B cell (primary cell): ENCODE measurements around the gene PLD1. TPM values are rescaled to one million over a fixed set of nuclear protein-coding genes. Genes with fewer than 3 reads are reported as not detected.

Source experiments
- ATAC-seq: fragments of 200-7000 bp; cut with Tn5 transposase; one replicate; pipeline ENCODE4 v1.10.0; 2021; ENCODE audit warnings: low read depth, mild to moderate bottlenecking, moderate number of reproducible peaks, moderate library complexity
- CTCF ChIA-PET: fragments of 350-600 bp; sonication (Branson Sonifier 250); formaldehyde crosslinking; loops from one replicate; lab custom pipeline; 2021; ENCODE audit warnings: antibody characterized with exemption, inconsistent platforms; lab: Charles Lee
- POLR2A ChIA-PET: fragments of 350-600 bp; sonication (Branson Sonifier 250); formaldehyde crosslinking; loops from one replicate; lab custom pipeline; 2021; ENCODE audit warnings: antibody characterized with exemption; lab: Charles Lee
- DNase-seq: peaks from one replicate; pipeline ENCODE4 v3.0.0; 2013
- H2AFZ ChIP-seq: 2 replicates; pipeline ENCODE4 v1.6.1; 2012; ENCODE audit warnings: mild to moderate bottlenecking, low read depth, low read length; ENCODE audit not compliant: insufficient read depth, poor library complexity, severe bottlenecking
- H3K27ac ChIP-seq, 2 donors: 1 replicate in 1 of 2; 2 replicates in 1 of 2; pipeline ENCODE4 v1.5.1; 2012 to 2013; ENCODE audit warnings: low read length in 2 of 2, mild to moderate bottlenecking in 2 of 2, moderate library complexity in 1 of 2
- H3K27me3 ChIP-seq, 4 experiments: fragments of 200-600 bp in 1 of 4; sonication (generic) in 1 of 4; replicated peaks in 1 of 4; 1 replicate in 2 of 4; 2 replicates in 2 of 4; pipeline versions ENCODE4 v1.6.1 to v1.7.0; 2013 to 2016; ENCODE audit warnings: low read length in 3 of 4, mild to moderate bottlenecking in 2 of 4, mixed read lengths in 1 of 4, moderate library complexity in 1 of 4; ENCODE audit not compliant: insufficient read depth in 4 of 4, control insufficient read depth in 3 of 4; ENCODE audit errors: control extremely low read depth in 1 of 4
- H3K36me3 ChIP-seq, 2 experiments: replicated peaks in 1 of 2; 1 replicate in 1 of 2; 2 replicates in 1 of 2; pipeline versions ENCODE4 v1.6.1 to v1.7.1; 2013; ENCODE audit warnings: low read length in 1 of 2; ENCODE audit not compliant: insufficient read depth in 2 of 2, control insufficient read depth in 1 of 2; ENCODE audit errors: control extremely low read depth in 1 of 2, extremely low read depth in 1 of 2
- H3K4me1 ChIP-seq, 2 donors: fragments of 200-600 bp in 1 of 2; sonication (generic) in 1 of 2; 1 replicate in 1 of 2; 2 replicates in 1 of 2; pipeline versions ENCODE4 v1.5.1 to v1.6.1; 2013 to 2017; ENCODE audit warnings: low read length in 2 of 2; ENCODE audit not compliant: control insufficient read depth in 2 of 2, insufficient read depth in 2 of 2
- H3K4me2 ChIP-seq: replicated peaks from 2 replicates; pipeline ENCODE3; 2012; ENCODE audit warnings: mild to moderate bottlenecking, low read depth, low read length; ENCODE audit not compliant: poor library complexity, severe bottlenecking
- H3K4me3 ChIP-seq, 5 experiments: fragments of 200-600 bp in 1 of 5; sonication (generic) in 1 of 5; 1 replicate in 3 of 5; 2 replicates in 2 of 5; pipeline versions ENCODE4 v1.5.1 to v1.7.0; 2011 to 2016; ENCODE audit warnings: low read length in 4 of 5, mild to moderate bottlenecking in 4 of 5, low read depth in 2 of 5, control low read depth in 1 of 5, moderate library complexity in 1 of 5; ENCODE audit not compliant: insufficient read depth in 1 of 5; ENCODE audit errors: control extremely low read depth in 1 of 5, extremely low read depth in 1 of 5
- H3K79me2 ChIP-seq: fragments of 200-600 bp; sonication (generic); one replicate; pipeline ENCODE4 v1.6.0; 2016; ENCODE audit warnings: low read length; ENCODE audit not compliant: control insufficient read depth, insufficient read depth
- H3K9ac ChIP-seq: fragments of 200-600 bp; sonication (generic); 2 replicates; pipeline ENCODE4 v1.6.1; 2017; ENCODE audit warnings: mild to moderate bottlenecking, low read length, moderate library complexity
- H3K9me3 ChIP-seq, 3 donors: one replicate each; pipeline versions ENCODE4 v1.6.1 to v1.7.1; 2013; ENCODE audit warnings: low read length in 2 of 3; ENCODE audit not compliant: control insufficient read depth in 2 of 3, insufficient read depth in 1 of 3; ENCODE audit errors: control extremely low read depth in 1 of 3
- H4K20me1 ChIP-seq: 2 replicates; pipeline ENCODE4 v1.6.0; 2012; ENCODE audit warnings: mild to moderate bottlenecking, low read length; ENCODE audit not compliant: insufficient read depth, control insufficient read depth, poor library complexity, severe bottlenecking
- H3K27ac Mint-ChIP-seq: one replicate; pipeline ENCODE4 v1.8.0; 2021; ENCODE audit warnings: mixed read lengths
- H3K27me3 Mint-ChIP-seq: one replicate; pipeline ENCODE4 v1.8.0; 2021; ENCODE audit warnings: mixed read lengths
- H3K4me1 Mint-ChIP-seq: one replicate; pipeline ENCODE4 v1.8.0; 2021; ENCODE audit warnings: mixed read lengths
- H3K4me3 Mint-ChIP-seq: one replicate; pipeline ENCODE4 v1.8.0; 2021; ENCODE audit warnings: mixed read lengths
- H3K9me3 Mint-ChIP-seq: one replicate; pipeline ENCODE4 v1.8.0; 2022; ENCODE audit warnings: mixed read lengths; ENCODE audit not compliant: insufficient read depth
- CTCF ChIP-seq: fragments of 200-600 bp; IDR thresholded peaks from one replicate; pipeline ENCODE4 v1.8.0; 2022; ENCODE audit warnings: antibody characterized with exemption, mild to moderate bottlenecking
- EZH2 ChIP-seq: IDR thresholded peaks from 2 replicates; pipeline ENCODE4 v1.6.1; 2012; ENCODE audit warnings: borderline replicate concordance, low read depth, mild to moderate bottlenecking, moderate library complexity, low read length; ENCODE audit not compliant: insufficient read depth, poor library complexity, severe bottlenecking
- WGBS: methylation state at CpG from one replicate; pipeline ENCODE4 v1.1.5; 2013; ENCODE audit warnings: missing lambda C conversion rate; ENCODE audit not compliant: insufficient coverage; 5-methylcytosine and 5-hydroxymethylcytosine counted together
- intact Hi-C: fragments of 100-400 bp; cut with micrococcal nuclease; formaldehyde crosslinking; loops from one replicate; pipeline ENCODE4 v1.10.0; 2022
- polyA plus RNA-seq: library from polyadenylated mRNA; depleted of rRNA; stranded (reverse); fragments of >200 nt; gene quantifications from 2 replicates; pipeline ENCODE4 v1.2.3, GENCODE V29; 2012
- total RNA-seq, 2 donors: library from RNA; stranded (reverse); fragments of 120-200 nt in 1 of 2; gene quantifications; 1 replicate in 1 of 2; 2 replicates in 1 of 2; pipeline versions ENCODE4 v1.2.3 to v1.2.4, GENCODE V29; 2013 to 2022

PLD1 gene
- total and polyA plus RNA-seq, 2 donors (not counting 1 experiment from before 2014, with no cell fraction given) = 0.24 to 0.52 TPM

- Histone ChIP-seq H3K9me3 (no peaks in the 10 kb centered on the region), H3K79me2 (no peaks in the 10 kb centered on the region), H3K27ac (no peak overlapping the region), H3K9ac (no peak overlapping the region), H3K36me3 (no peaks in the 10 kb centered on the region), H3K4me2 (no peak overlapping the region), H2AFZ (no peak overlapping the region), H4K20me1 (no peaks in the 10 kb centered on the region), H3K27me3 (no peaks in the 10 kb centered on the region), H3K4me3 (no peak overlapping the region), H3K4me1 (peaks cover 0 to 3% of the 10 kb centered on the region in 2 donors)
- CTCF ChIA-PET = no interaction called here
- no peak overlapping the region for H3K4me3 Mint-ChIP-seq
- TF ChIP-seq CTCF (no peak), EZH2 (no peak)
- intact Hi-C loops = no loop called here
- H3K27ac Mint-ChIP-seq = no peak overlapping the region
- no peaks in the 10 kb centered on the region for H3K9me3 Mint-ChIP-seq
- DNase-seq (no peak), ATAC-seq (no peak)
- peaks cover 2% of the 10 kb centered on the region for H3K4me1 Mint-ChIP-seq
- H3K27me3 Mint-ChIP-seq = peaks cover 9% of the 10 kb centered on the region
- POLR2A ChIA-PET = no interaction called here
- 85% methylated on average over 5 of the region's 6 CpGs for WGBS
Measured at GRCh38 chr3:171685116-171685895, 125.0 kb downstream of the PLD1 start.

- H3K27me3 ChIP-seq = no peaks in the 10 kb centered on the region
- H4K20me1 ChIP-seq = no peaks in the 10 kb centered on the region
- H2AFZ ChIP-seq = no peak overlapping the region
- no peak overlapping the region for H3K4me2 ChIP-seq
- H3K9me3 ChIP-seq = no peaks in the 10 kb centered on the region
- peaks cover 9% of the 10 kb centered on the region for H3K27me3 Mint-ChIP-seq
- CTCF ChIA-PET = no interaction called here
- H3K9me3 Mint-ChIP-seq = no peaks in the 10 kb centered on the region
- intact Hi-C loops = no loop called here
- no peak overlapping the region for H3K27ac Mint-ChIP-seq
- no peak overlapping the region for H3K4me3 ChIP-seq
- no peaks in the 10 kb centered on the region for H3K36me3 ChIP-seq
- H3K9ac ChIP-seq = no peak overlapping the region
- no peak overlapping the region for H3K27ac ChIP-seq
- no peaks in the 10 kb centered on the region for H3K79me2 ChIP-seq
- 100% methylated on average over 1 of the region's 2 CpGs for WGBS
- ATAC-seq (no peak), DNase-seq (no peak)
- no peak for TF ChIP-seq CTCF
- TF ChIP-seq EZH2 = no peak
- H3K4me1 ChIP-seq = no peaks in the 10 kb centered on the region
- no peaks in the 10 kb centered on the region for H3K4me1 Mint-ChIP-seq
- no peak overlapping the region for H3K4me3 Mint-ChIP-seq
- POLR2A ChIA-PET = no interaction called here
Measured at GRCh38 chr3:171684221-171684620, 126.1 kb downstream of the PLD1 start.
